Stimulated activated CD4-positive, alpha-beta T cell treated with anti-CD3 and anti-CD28 coated beads, TNF-alpha, amount 100 ng/mL, for 1 hour (primary cell): ENCODE results near the gene BDH1.
"Not testable (repeated sequence)": the region's sequence is repeated elsewhere in the genome, so short reads cannot be mapped to it uniquely, and the experiment has no call there.

Experiments
- DNase-seq, 3 donors: peaks; one replicate each; pipeline ENCODE4 v3.0.0-alpha.2; 2020; ENCODE audit warnings: low read depth in 3 of 3, low spot score in 1 of 3

The BDH1 gene

GRCh38 chr3:197521277-197522182, 34.2 kb downstream of the BDH1 start:
- no peak for DNase-seq

GRCh38 chr3:197520311-197521276, 35.2 kb downstream of the BDH1 start:
- no peak for DNase-seq

GRCh38 chr3:197519801-197520211, 36.0 kb downstream of the BDH1 start:
- no peak for DNase-seq

- no peak for DNase-seq
These were observed 36.8 kb downstream of the BDH1 start for GRCh38 chr3:197518881-197519421.

GRCh38 chr3:197517922-197518683, 37.7 kb downstream of the BDH1 start:
- not testable (repeated sequence) for DNase-seq

GRCh38 chr3:197516890-197517606, 38.7 kb downstream of the BDH1 start:
- DNase-seq: not testable (repeated sequence)

GRCh38 chr3:197516517-197516889, 39.3 kb downstream of the BDH1 start:
- DNase-seq: peak in 1 of 3 donors; percentile 16

GRCh38 chr3:197514786-197515355, 40.9 kb downstream of the BDH1 start:
- no peak for DNase-seq

GRCh38 chr3:197513953-197514785, 41.6 kb downstream of the BDH1 start:
- DNase-seq: no peak

GRCh38 chr3:197512691-197513571, 42.8 kb downstream of the BDH1 start:
- no peak for DNase-seq

GRCh38 chr3:197511853-197512635, 43.7 kb downstream of the BDH1 start:
- DNase-seq: no peak

GRCh38 chr3:197511130-197511529, 44.6 kb downstream of the BDH1 start:
- no peak for DNase-seq

GRCh38 chr3:197510642-197511018, 45.1 kb downstream of the BDH1 start:
- no peak for DNase-seq

- DNase-seq: no peak
These were observed 46.6 kb downstream of the BDH1 start for GRCh38 chr3:197508924-197509775.

- no peak for DNase-seq
These were observed 47.3 kb downstream of the BDH1 start for GRCh38 chr3:197508461-197508860.

GRCh38 chr3:197508051-197508451, 47.7 kb downstream of the BDH1 start:
- no peak for DNase-seq
